Esophagus (tissue), 2 donors: ENCODE measurements around the gene MYBL2. TPM values are rescaled to one million over a fixed set of nuclear protein-coding genes. Genes with fewer than 3 reads are reported as not detected.

ENCODE experiments used
- H3K27ac ChIP-seq, 2 donors: one replicate each; pipeline ENCODE4 v1.5.1; 2013; ENCODE audit warnings: low read depth in 2 of 2, mild to moderate bottlenecking in 2 of 2, inconsistent platforms in 1 of 2, low read length in 1 of 2, moderate library complexity in 1 of 2
- H3K27me3 ChIP-seq, 2 donors: one replicate each; pipeline ENCODE4 v1.6.1; 2013; ENCODE audit warnings: low read length in 2 of 2, control low read depth in 1 of 2, mild to moderate bottlenecking in 1 of 2; ENCODE audit not compliant: insufficient read depth in 2 of 2, control insufficient read depth in 1 of 2
- H3K36me3 ChIP-seq, 2 donors: one replicate each; pipeline ENCODE4 v1.6.1; 2013; ENCODE audit warnings: low read length in 1 of 2; ENCODE audit not compliant: control insufficient read depth in 2 of 2, insufficient read depth in 2 of 2
- H3K4me1 ChIP-seq, 2 donors: one replicate each; pipeline ENCODE4 v1.6.1; 2013; ENCODE audit warnings: low read length in 1 of 2; ENCODE audit not compliant: control insufficient read depth in 2 of 2, insufficient read depth in 2 of 2
- H3K4me3 ChIP-seq, 2 donors: one replicate each; pipeline ENCODE4 v1.5.1; 2013; ENCODE audit warnings: low read length in 2 of 2, mild to moderate bottlenecking in 2 of 2, low read depth in 1 of 2, moderate library complexity in 1 of 2
- H3K9me3 ChIP-seq, 2 donors: one replicate each; pipeline ENCODE4 v1.6.1; 2013; ENCODE audit warnings: mild to moderate bottlenecking in 2 of 2, low read depth in 1 of 2, low read length in 1 of 2, moderate library complexity in 1 of 2; ENCODE audit not compliant: control insufficient read depth in 2 of 2, insufficient read depth in 1 of 2
- WGBS, 2 donors: extraction: QIAGEN DNeasy Blood & Tissue Kit; methylation state at CpG; one replicate each; pipeline ENCODE4 v1.1.7; 2013; 5-methylcytosine and 5-hydroxymethylcytosine counted together
- polyA plus RNA-seq, 2 donors: library from polyadenylated mRNA; stranded (reverse); fragments of 200-250 nt; gene quantifications; one replicate each; pipeline ENCODE4 v1.2.3, GENCODE V29; 2013
- donor health status: healthy with polysubstance abuse.
- donor health status: Bipolar disorder and iron deficiency.

The MYBL2 gene
- polyA plus RNA-seq, 2 donors = 9.3 to 11.6 TPM

- Histone ChIP-seq H3K9me3 (no peaks in the 10 kb centered on the region), H3K4me3 (no peak overlapping the region), H3K27ac (no peak overlapping the region), H3K36me3 (no peaks in the 10 kb centered on the region), H3K4me1 (no peaks in the 10 kb centered on the region), H3K27me3 (no peaks in the 10 kb centered on the region)
- 54 to 55% methylated on average over 9 of the region's 9 CpGs for WGBS, 2 donors
Observed at GRCh38 chr20:43744151-43744611, 77.3 kb downstream of the MYBL2 start.

- Histone ChIP-seq H3K27ac (no peak overlapping the region), H3K36me3 (no peaks in the 10 kb centered on the region), H3K27me3 (no peaks in the 10 kb centered on the region), H3K4me3 (no peak overlapping the region), H3K9me3 (no peaks in the 10 kb centered on the region), H3K4me1 (no peaks in the 10 kb centered on the region)
- 33 to 43% methylated on average over 12 of the region's 12 CpGs for WGBS, 2 donors
Observed at GRCh38 chr20:43744966-43745730, 78.2 kb downstream of the MYBL2 start.

- H3K4me1 ChIP-seq = peaks cover 0 to 2% of the 10 kb centered on the region in 2 donors
- no peaks in the 10 kb centered on the region for H3K9me3 ChIP-seq
- 37 to 48% methylated on average over 12 of the region's 12 CpGs for WGBS, 2 donors
- no peaks in the 10 kb centered on the region for H3K36me3 ChIP-seq
- no peaks in the 10 kb centered on the region for H3K27me3 ChIP-seq
- no peak overlapping the region for H3K4me3 ChIP-seq
- H3K27ac ChIP-seq = no peak overlapping the region
Observed at GRCh38 chr20:43746344-43747137, 79.6 kb downstream of the MYBL2 start.

- Histone ChIP-seq H3K4me1 (peaks cover 0 to 2% of the 10 kb centered on the region in 2 donors), H3K27me3 (no peaks in the 10 kb centered on the region), H3K9me3 (no peaks in the 10 kb centered on the region), H3K27ac (no peak overlapping the region), H3K4me3 (no peak overlapping the region), H3K36me3 (no peaks in the 10 kb centered on the region)
- 89 to 100% methylated on average over 1 of the region's 1 CpG for WGBS, 2 donors
Observed at GRCh38 chr20:43748274-43748673, 81.4 kb downstream of the MYBL2 start.

GRCh38 chr20:43749734-43750294 is 82.9 kb downstream of the MYBL2 start:
- Histone ChIP-seq H3K4me3 (no peak overlapping the region), H3K9me3 (no peaks in the 10 kb centered on the region), H3K4me1 (peaks cover 0 to 2% of the 10 kb centered on the region in 2 donors), H3K36me3 (no peaks in the 10 kb centered on the region), H3K27ac (peak overlapping the region in 1 of 2 donors; percentile 19), H3K27me3 (no peaks in the 10 kb centered on the region)
- WGBS, 2 donors = 9% methylated on average over 21 to 23 of the region's 23 CpGs

- peak overlapping the region; percentile 58 to 77 for H3K27ac ChIP-seq
Observed at GRCh38 chr20:43750774-43751166, 83.9 kb downstream of the MYBL2 start.

DNA sequence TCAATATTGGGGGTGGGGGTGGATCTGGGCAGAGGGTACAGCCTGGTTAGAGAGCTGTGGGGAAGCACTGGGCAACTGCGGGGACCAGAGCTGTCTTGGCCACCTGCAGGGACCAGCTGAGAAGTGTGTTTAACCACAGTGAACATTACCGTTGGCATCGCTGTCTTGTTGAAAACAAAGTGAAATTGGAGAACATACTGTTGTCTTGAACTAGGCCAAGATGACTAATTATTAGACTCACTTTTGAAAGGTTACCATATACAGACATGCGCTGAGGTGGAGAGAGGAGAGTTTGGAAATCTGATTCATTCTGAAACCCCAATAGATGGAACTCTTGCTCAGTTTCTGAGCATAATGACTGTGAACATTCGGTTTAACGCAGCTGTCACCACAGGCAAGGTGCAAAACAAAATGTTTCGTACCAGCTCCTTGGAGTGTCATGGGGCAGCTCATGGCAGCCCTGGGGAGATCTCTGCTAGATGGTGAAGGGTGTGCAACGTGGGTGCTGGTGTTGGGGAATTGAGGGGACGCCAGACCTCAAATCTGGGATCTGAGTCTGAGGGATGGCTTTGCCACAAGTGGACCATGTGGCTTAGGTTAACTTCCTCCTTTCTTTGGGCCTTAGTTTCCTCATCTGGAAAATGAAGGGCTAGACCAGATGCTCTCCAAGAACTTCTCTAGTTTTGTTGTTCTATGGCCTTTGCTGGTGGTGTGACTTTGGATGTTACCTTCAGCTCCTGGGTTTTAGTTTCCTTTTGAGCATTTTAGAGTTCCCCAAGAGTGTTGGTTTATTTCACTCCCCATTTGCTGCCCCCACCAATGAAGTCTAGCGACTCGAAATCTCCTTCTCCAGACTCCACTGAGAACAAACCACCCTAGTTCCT is 84.5 kb downstream of the MYBL2 start:
- peak overlapping the region; percentile 61 to 77 for H3K27ac ChIP-seq
- peaks cover 0 to 2% of the 10 kb centered on the region in 2 donors for H3K4me1 ChIP-seq
- H3K36me3 ChIP-seq = no peaks in the 10 kb centered on the region
- H3K9me3 ChIP-seq = no peaks in the 10 kb centered on the region
- H3K27me3 ChIP-seq = no peaks in the 10 kb centered on the region
- no peak overlapping the region for H3K4me3 ChIP-seq
- WGBS, 2 donors = 64% methylated on average over 11 of the region's 11 CpGs

More at GRCh38 chr20:43750774-43751166, 83.9 kb downstream of the MYBL2 start:
- H3K27me3 ChIP-seq = no peaks in the 10 kb centered on the region
- no peaks in the 10 kb centered on the region for H3K9me3 ChIP-seq
- H3K4me1 ChIP-seq = peaks cover 0 to 2% of the 10 kb centered on the region in 2 donors
- H3K36me3 ChIP-seq = no peaks in the 10 kb centered on the region
- H3K4me3 ChIP-seq = no peak overlapping the region

GRCh38 chr20:43752051-43752360 is 85.1 kb downstream of the MYBL2 start:
- H3K4me3 ChIP-seq = no peak overlapping the region
- 80 to 86% methylated on average over 4 of the region's 4 CpGs for WGBS, 2 donors
- peaks cover 0 to 2% of the 10 kb centered on the region in 2 donors for H3K4me1 ChIP-seq

More at GRCh38 chr20:43752051-43752360, 85.1 kb downstream of the MYBL2 start:
- Histone ChIP-seq H3K9me3 (no peaks in the 10 kb centered on the region), H3K27me3 (no peaks in the 10 kb centered on the region), H3K36me3 (no peaks in the 10 kb centered on the region), H3K27ac (peak overlapping the region; percentile 61)
